Stimulated activated CD4-positive, alpha-beta T cell treated with anti-CD3 and anti-CD28 coated beads, TNF-alpha, amount 100 ng/mL, for 24 hours (primary cell): Measurements from ENCODE around the gene GFOD1.
A peak's percentile ranks its signal among the peaks of the same experiment; 100 is the strongest.

Experiments
- DNase-seq, 3 experiments: peaks; one replicate each; pipeline ENCODE4 v3.0.0-alpha.2; 2020; ENCODE audit warnings: low read depth in 3 of 3

GFOD1 gene

GRCh38 chr6:13375360-13375878 is 112.0 kb downstream of the GFOD1 start:
- DNase-seq: peak in 2 of 3 experiments; percentile 25 to 63

GRCh38 chr6:13373919-13374318 is 113.5 kb downstream of the GFOD1 start:
- DNase-seq: no peak

GRCh38 chr6:13373488-13373886 is 113.9 kb downstream of the GFOD1 start:
- no peak for DNase-seq

GRCh38 chr6:13372688-13373487 is 114.5 kb downstream of the GFOD1 start:
- no peak for DNase-seq

- DNase-seq: no peak
Measured at GRCh38 chr6:13372076-13372475, 115.3 kb downstream of the GFOD1 start.

GRCh38 chr6:13371421-13372072 is 115.9 kb downstream of the GFOD1 start:
- DNase-seq: no peak

GRCh38 chr6:13370623-13371022 is 116.8 kb downstream of the GFOD1 start:
- DNase-seq: no peak

GRCh38 chr6:13369591-13369990 is 117.8 kb downstream of the GFOD1 start:
- no peak for DNase-seq

- DNase-seq: no peak
Measured at GRCh38 chr6:13368731-13369115, 118.7 kb downstream of the GFOD1 start.

- DNase-seq: no peak
Measured at GRCh38 chr6:13368079-13368730, 119.2 kb downstream of the GFOD1 start.

- no peak for DNase-seq
Measured at GRCh38 chr6:13367396-13367795, 120.0 kb downstream of the GFOD1 start.

- DNase-seq: no peak
Measured at GRCh38 chr6:13365320-13365719, 122.1 kb downstream of the GFOD1 start.

- no peak for DNase-seq
Measured at GRCh38 chr6:13364842-13365241, 122.6 kb downstream of the GFOD1 start.

- no peak for DNase-seq
Measured at GRCh38 chr6:13362412-13362811, 125.0 kb downstream of the GFOD1 start.

GRCh38 chr6:13360671-13361540 is 126.5 kb downstream of the GFOD1 start:
- DNase-seq: no peak

GRCh38 chr6:13359287-13359686 is 128.1 kb downstream of the GFOD1 start:
- no peak for DNase-seq

GRCh38 chr6:13358511-13358910 is 128.9 kb downstream of the GFOD1 start:
- DNase-seq: no peak

- DNase-seq: no peak
Measured at GRCh38 chr6:13357551-13358075, 129.8 kb downstream of the GFOD1 start.

- DNase-seq: peak in 2 of 3 experiments; percentile 13 to 29
Measured at GRCh38 chr6:13355999-13356785, 131.2 kb downstream of the GFOD1 start.
